Neural progenitor cell (in vitro differentiated cells): ENCODE results near the gene ZNF91. TPM values are rescaled to one million over a fixed set of nuclear protein-coding genes. Genes with fewer than 3 reads are reported as not detected.

Experiments used
- DNase-seq: peaks from one replicate; pipeline ENCODE4 v3.0.0-alpha.2; 2016; ENCODE audit warnings: low spot score
- H2AFZ ChIP-seq: fragments of 200-600 bp; sonication (generic); replicated peaks from 2 replicates; pipeline ENCODE4 v1.6.1; 2016; ENCODE audit warnings: antibody characterized with exemption
- H3F3A ChIP-seq: fragments of 200-600 bp; sonication (generic); 2 replicates; pipeline ENCODE4 v1.6.1; 2016; ENCODE audit warnings: antibody characterized with exemption, low read depth
- H3K27ac ChIP-seq: fragments of 200-600 bp; sonication (generic); 2 replicates; pipeline ENCODE4 v1.5.1; 2016; ENCODE audit warnings: mild to moderate bottlenecking
- H3K27me3 ChIP-seq: fragments of 200-600 bp; sonication (generic); 2 replicates; pipeline ENCODE4 v1.6.1; 2016; ENCODE audit warnings: mild to moderate bottlenecking, moderate library complexity
- H3K36me3 ChIP-seq: fragments of 200-600 bp; sonication (generic); 2 replicates; pipeline ENCODE4 v1.5.1; 2016
- H3K4me1 ChIP-seq: fragments of 200-600 bp; sonication (generic); 2 replicates; pipeline ENCODE4 v1.6.1; 2016; ENCODE audit warnings: mixed run types
- H3K4me2 ChIP-seq: fragments of 200-600 bp; sonication (generic); 2 replicates; pipeline ENCODE4 v1.6.1; 2016
- H3K4me3 ChIP-seq: fragments of 200-600 bp; sonication (generic); 2 replicates; pipeline ENCODE4 v1.5.1; 2016
- H3K79me2 ChIP-seq: fragments of 200-600 bp; sonication (generic); 2 replicates; pipeline ENCODE4 v1.6.1; 2016; ENCODE audit warnings: low read depth
- H3K9ac ChIP-seq: fragments of 200-600 bp; sonication (generic); 2 replicates; pipeline ENCODE4 v1.6.1; 2016
- H3K9me3 ChIP-seq: fragments of 200-600 bp; sonication (generic); 2 replicates; pipeline ENCODE4 v1.5.1; 2016; ENCODE audit warnings: low read depth
- H4K20me1 ChIP-seq: fragments of 200-600 bp; sonication (generic); 2 replicates; pipeline ENCODE4 v1.6.1; 2016; ENCODE audit warnings: low read depth
- H3K27ac Mint-ChIP-seq: 3 replicates; pipeline ENCODE4 v1.8.0; 2021; ENCODE audit warnings: mixed read lengths
- H3K27me3 Mint-ChIP-seq: 2 replicates; pipeline ENCODE4 v1.8.0; 2022; ENCODE audit warnings: low read depth, mild to moderate bottlenecking, inconsistent platforms, moderate library complexity, mixed read lengths; ENCODE audit not compliant: insufficient read depth
- H3K36me3 Mint-ChIP-seq: 3 replicates; pipeline ENCODE4 v1.8.0; 2021; ENCODE audit warnings: mixed read lengths
- H3K4me1 Mint-ChIP-seq: 3 replicates; pipeline ENCODE4 v1.8.0; 2021; ENCODE audit warnings: mixed read lengths
- H3K4me3 Mint-ChIP-seq: 3 replicates; pipeline ENCODE4 v1.8.0; 2021; ENCODE audit warnings: mild to moderate bottlenecking, moderate library complexity, mixed read lengths
- H3K9me3 Mint-ChIP-seq: 3 replicates; pipeline ENCODE4 v1.8.0; 2020; ENCODE audit warnings: mixed read lengths
- CTCF ChIP-seq: fragments of 200-600 bp; sonication (generic); IDR thresholded peaks from 2 replicates; pipeline ENCODE4 v1.5.1; 2017; ENCODE audit warnings: antibody characterized with exemption, mild to moderate bottlenecking
- EZH2 ChIP-seq: fragments of 200-600 bp; sonication (generic); IDR thresholded peaks from 2 replicates; pipeline ENCODE4 v1.6.1; 2017; ENCODE audit warnings: antibody characterized with exemption, mild to moderate bottlenecking, moderate library complexity
- EZH2phosphoT487 ChIP-seq: fragments of 200-600 bp; sonication (generic); IDR thresholded peaks from 2 replicates; pipeline ENCODE4 v1.6.1; 2017; ENCODE audit warnings: antibody characterized with exemption
- total RNA-seq: library from RNA; depleted of rRNA; stranded (reverse); fragments of >200 nt; gene quantifications from 2 replicates; pipeline ENCODE4 v1.2.3, GENCODE V29; 2015; ENCODE audit warnings: low replicate concordance

The ZNF91 gene
- total RNA-seq, 1 donor from 2014 or later = 105 TPM

- H3K4me3 ChIP-seq = peak overlapping the region; percentile 81
- peaks cover 25% of the 10 kb centered on the region for H4K20me1 ChIP-seq
- H3K36me3 Mint-ChIP-seq = peaks cover 49% of the 10 kb centered on the region
- peak overlapping the region; percentile 98 for H3K9ac ChIP-seq
- H3K4me1 ChIP-seq = peaks cover 11% of the 10 kb centered on the region
- H3F3A ChIP-seq = no peaks in the 10 kb centered on the region
- peaks cover 43% of the 10 kb centered on the region for H3K9me3 Mint-ChIP-seq
- peak overlapping the region; percentile 90 for H3K4me2 ChIP-seq
- no peaks in the 10 kb centered on the region for H3K9me3 ChIP-seq
- no peak for TF ChIP-seq EZH2phosphoT487
- H3K4me3 Mint-ChIP-seq = peak overlapping the region; percentile 98
- peak overlapping the region; percentile 99 for H3K27ac Mint-ChIP-seq
- no peaks in the 10 kb centered on the region for H3K36me3 ChIP-seq
- H3K27me3 ChIP-seq = no peaks in the 10 kb centered on the region
- peak overlapping the region; percentile 99 for H3K27ac ChIP-seq
- H2AFZ ChIP-seq = no peak overlapping the region
- peak; percentile 9 for DNase-seq
- peaks cover 57% of the 10 kb centered on the region for H3K79me2 ChIP-seq
- peaks cover 2% of the 10 kb centered on the region for H3K27me3 Mint-ChIP-seq
- peaks cover 3% of the 10 kb centered on the region for H3K4me1 Mint-ChIP-seq
These were observed 760 bp downstream of the ZNF91 start for GRCh38 chr19:23394511-23394910.

GRCh38 chr19:23393121-23393520 is 2.1 kb downstream of the ZNF91 start:
- TF ChIP-seq CTCF = no peak
- TF ChIP-seq EZH2phosphoT487 = no peak
- no peak for TF ChIP-seq EZH2
- no peak for DNase-seq
- Histone ChIP-seq H3K4me1 (peaks cover 11% of the 10 kb centered on the region), H3K27me3 (no peaks in the 10 kb centered on the region), H4K20me1 (peaks cover 25% of the 10 kb centered on the region), H3F3A (no peaks in the 10 kb centered on the region), H3K9me3 (no peaks in the 10 kb centered on the region), H3K4me3 (peak overlapping the region; percentile 81), H3K9ac (no peak overlapping the region), H3K36me3 (no peaks in the 10 kb centered on the region), H2AFZ (no peak overlapping the region), H3K79me2 (peaks cover 71% of the 10 kb centered on the region), H3K4me2 (peak overlapping the region; percentile 90), H3K27ac (no peak overlapping the region)
- Mint-ChIP-seq H3K27me3 (peaks cover 2% of the 10 kb centered on the region), H3K9me3 (peaks cover 57% of the 10 kb centered on the region), H3K27ac (no peak overlapping the region), H3K4me3 (peak overlapping the region; percentile 98), H3K4me1 (peaks cover 3% of the 10 kb centered on the region), H3K36me3 (peaks cover 55% of the 10 kb centered on the region)

- H3K9me3 Mint-ChIP-seq = peaks cover 71% of the 10 kb centered on the region
- H3K4me3 Mint-ChIP-seq = no peak overlapping the region
- peaks cover 69% of the 10 kb centered on the region for H3K36me3 Mint-ChIP-seq
These were observed 4.0 kb downstream of the ZNF91 start for GRCh38 chr19:23391236-23391635.

More at GRCh38 chr19:23391236-23391635, 4.0 kb downstream of the ZNF91 start:
- Histone ChIP-seq H3K4me2 (no peak overlapping the region), H3K79me2 (peaks cover 90% of the 10 kb centered on the region), H2AFZ (no peak overlapping the region), H4K20me1 (peaks cover 25% of the 10 kb centered on the region), H3F3A (no peaks in the 10 kb centered on the region), H3K4me1 (peaks cover 11% of the 10 kb centered on the region), H3K4me3 (no peak overlapping the region), H3K27ac (no peak overlapping the region), H3K9me3 (peaks cover 8% of the 10 kb centered on the region), H3K9ac (no peak overlapping the region), H3K36me3 (peaks cover 12% of the 10 kb centered on the region), H3K27me3 (no peaks in the 10 kb centered on the region)
- TF ChIP-seq EZH2 (no peak), CTCF (no peak), EZH2phosphoT487 (no peak)
- no peak overlapping the region for H3K27ac Mint-ChIP-seq
- no peak for DNase-seq
- peaks cover 2% of the 10 kb centered on the region for H3K27me3 Mint-ChIP-seq
- peaks cover 3% of the 10 kb centered on the region for H3K4me1 Mint-ChIP-seq
